GM19324 (cell line): ENCODE data around the gene SERINC2.
"Not testable (repeated sequence)": the region's sequence is repeated elsewhere in the genome, so short reads cannot be mapped to it uniquely, and the experiment has no call there.

Experiments used
- ATAC-seq: cut with Tn5 transposase; IDR thresholded peaks from one replicate; pipeline ENCODE4 v1.9.1; 2021; ENCODE audit warnings: mild to moderate bottlenecking, moderate library complexity; ENCODE audit not compliant: unreplicated experiment, low FRiP score

Gene SERINC2

GRCh38 chr1:31431351-31432257 lies 18.6 kb downstream of the SERINC2 start:
- not testable (repeated sequence) for ATAC-seq

GRCh38 chr1:31432592-31433395 lies 19.8 kb downstream of the SERINC2 start:
- no peak for ATAC-seq

- ATAC-seq: no peak
Observed at GRCh38 chr1:31433396-31433930, 20.4 kb downstream of the SERINC2 start.

- no peak for ATAC-seq
Observed at GRCh38 chr1:31434101-31434871, 21.3 kb downstream of the SERINC2 start.

GRCh38 chr1:31434979-31435378 lies 22.0 kb downstream of the SERINC2 start:
- ATAC-seq: no peak

- ATAC-seq: no peak
Observed at GRCh38 chr1:31435471-31436409, 22.7 kb downstream of the SERINC2 start.

GRCh38 chr1:31436596-31437432 lies 23.8 kb downstream of the SERINC2 start:
- ATAC-seq: no peak

GRCh38 chr1:31437433-31438037 lies 24.5 kb downstream of the SERINC2 start:
- ATAC-seq: no peak

- ATAC-seq: no peak
Observed at GRCh38 chr1:31439276-31439675, 26.3 kb downstream of the SERINC2 start.

GRCh38 chr1:31441073-31441472 lies 28.1 kb downstream of the SERINC2 start:
- no peak for ATAC-seq

- no peak for ATAC-seq
Observed at GRCh38 chr1:31441558-31441957, 28.5 kb downstream of the SERINC2 start.

GRCh38 chr1:31441970-31442647 lies 29.1 kb downstream of the SERINC2 start:
- ATAC-seq: no peak

GRCh38 chr1:31442648-31442994 lies 29.6 kb downstream of the SERINC2 start:
- no peak for ATAC-seq

- ATAC-seq: no peak
Observed at GRCh38 chr1:31443673-31444072, 30.7 kb downstream of the SERINC2 start.

- no peak for ATAC-seq
Observed at GRCh38 chr1:31444725-31445448, 31.9 kb downstream of the SERINC2 start.

GRCh38 chr1:31445951-31446350 lies 32.9 kb downstream of the SERINC2 start:
- no peak for ATAC-seq

- no peak for ATAC-seq
Observed at GRCh38 chr1:31447210-31447609, 34.2 kb downstream of the SERINC2 start.
